Lung (tissue), 12 donors: Measurements from ENCODE around the gene FAM83E. TPM values are rescaled to one million over a fixed set of nuclear protein-coding genes. Genes with fewer than 3 reads are reported as not detected.

Experiments
- ATAC-seq: fragments of 200-7000 bp; cut with Tn5 transposase; one replicate; pipeline ENCODE4 v1.9.1; 2020; ENCODE audit warnings: moderate number of reproducible peaks; ENCODE audit not compliant: insufficient read depth, low FRiP score
- DNase-seq, 3 donors: peaks; one replicate each; pipeline ENCODE4 v3.0.0-alpha.2; 2013 to 2017
- H3K27ac ChIP-seq, 2 donors: one replicate each; pipeline ENCODE4 v1.5.1; 2013; ENCODE audit warnings: mild to moderate bottlenecking in 2 of 2, moderate library complexity in 2 of 2, control low read depth in 1 of 2, inconsistent platforms in 1 of 2, low read depth in 1 of 2, low read length in 1 of 2
- H3K27me3 ChIP-seq, 3 donors: one replicate each; pipeline ENCODE4 v1.5.1; 2013; ENCODE audit warnings: low read length in 2 of 3; ENCODE audit not compliant: control insufficient read depth in 3 of 3, insufficient read depth in 3 of 3
- H3K36me3 ChIP-seq, 4 donors: one replicate each; pipeline ENCODE4 v1.5.1; 2013; ENCODE audit warnings: low read length in 4 of 4, mild to moderate bottlenecking in 1 of 4, moderate library complexity in 1 of 4; ENCODE audit not compliant: control insufficient read depth in 4 of 4, insufficient read depth in 4 of 4
- H3K4me1 ChIP-seq, 5 donors: one replicate each; pipeline ENCODE4 v1.5.1; 2013; ENCODE audit warnings: low read length in 5 of 5, mild to moderate bottlenecking in 2 of 5, moderate library complexity in 1 of 5; ENCODE audit not compliant: control insufficient read depth in 5 of 5, insufficient read depth in 5 of 5
- H3K4me3 ChIP-seq: one replicate; pipeline ENCODE4 v1.5.1; 2013; ENCODE audit warnings: mild to moderate bottlenecking, control low read depth, moderate library complexity
- H3K9ac ChIP-seq, 2 donors: one replicate each; pipeline ENCODE4 v1.5.1; 2013; ENCODE audit warnings: low read length in 2 of 2, control low read depth in 1 of 2; ENCODE audit not compliant: insufficient read depth in 1 of 2
- H3K9me3 ChIP-seq, 4 donors: one replicate each; pipeline ENCODE4 v1.5.1; 2013; ENCODE audit warnings: low read length in 3 of 4, mild to moderate bottlenecking in 1 of 4, moderate library complexity in 1 of 4; ENCODE audit not compliant: control insufficient read depth in 4 of 4, insufficient read depth in 3 of 4
- CTCF ChIP-seq: IDR thresholded peaks from 2 replicates; pipeline ENCODE4 v1.5.1; 2012; ENCODE audit warnings: mild to moderate bottlenecking; ENCODE audit errors: control extremely low read depth, extremely low read depth
- WGBS, 2 donors: extraction: QIAGEN DNeasy Blood & Tissue Kit; methylation state at CpG; one replicate each; pipeline ENCODE4 v1.1.7; 2013; 5-methylcytosine and 5-hydroxymethylcytosine counted together
- polyA plus RNA-seq, 2 donors: library from polyadenylated mRNA; stranded (reverse); fragments of 200-250 nt; gene quantifications; one replicate each; pipeline ENCODE4 v1.2.1, GENCODE V29; 2013
- total RNA-seq, 2 donors: library from RNA; depleted of rRNA in 1 of 2; stranded (reverse); fragments of >200 nt in 1 of 2; gene quantifications; one replicate each; pipeline ENCODE4 v1.2.1, GENCODE V29; 2014 to 2021
- donor health status: control.
- donor health status: control.
- donor health status: Bipolar disorder and iron deficiency.
- donor health status: healthy.
- donor health status: DM: yes; HTN: yes; CAD: no.

FAM83E gene
- total and polyA plus RNA-seq, 4 donors = 22.2 to 43.8 (median 36.7) TPM

GRCh38 chr19:48595833-48596232 lies 19.0 kb downstream of the FAM83E start:
- 80 to 87% methylated on average over 6 of the region's 6 CpGs for WGBS, 2 donors
- no peak overlapping the region for H3K27ac ChIP-seq
- TF ChIP-seq CTCF = no peak
- no peaks in the 10 kb centered on the region for H3K27me3 ChIP-seq
- H3K4me3 ChIP-seq = no peak overlapping the region
- DNase-seq (no peak), ATAC-seq (no peak)
- H3K9ac ChIP-seq = no peak overlapping the region
- H3K9me3 ChIP-seq = no peaks in the 10 kb centered on the region
- H3K4me1 ChIP-seq = no peaks in the 10 kb centered on the region
- no peaks in the 10 kb centered on the region for H3K36me3 ChIP-seq

GRCh38 chr19:48595171-48595570 lies 19.7 kb downstream of the FAM83E start:
- DNase-seq = no peak
- WGBS, 2 donors = 87 to 89% methylated on average over 9 of the region's 9 CpGs
- H3K27me3 ChIP-seq = no peaks in the 10 kb centered on the region
- no peak for TF ChIP-seq CTCF
- no peak overlapping the region for H3K9ac ChIP-seq
- H3K9me3 ChIP-seq = no peaks in the 10 kb centered on the region
- no peaks in the 10 kb centered on the region for H3K4me1 ChIP-seq
- H3K4me3 ChIP-seq = no peak overlapping the region
- H3K27ac ChIP-seq = no peak overlapping the region
- H3K36me3 ChIP-seq = no peaks in the 10 kb centered on the region
- no peak for ATAC-seq

GRCh38 chr19:48591021-48591420 lies 23.9 kb downstream of the FAM83E start:
- 86% methylated on average over 5 of the region's 5 CpGs for WGBS, 2 donors
- no peak for TF ChIP-seq CTCF
- no peak for DNase-seq

More at GRCh38 chr19:48591021-48591420, 23.9 kb downstream of the FAM83E start:
- peaks cover 0 to 7% (median 2%) of the 10 kb centered on the region in 5 donors for H3K4me1 ChIP-seq
- no peaks in the 10 kb centered on the region for H3K36me3 ChIP-seq
- H3K27ac ChIP-seq = no peak overlapping the region
- H3K9ac ChIP-seq = no peak overlapping the region
- no peaks in the 10 kb centered on the region for H3K9me3 ChIP-seq
- H3K27me3 ChIP-seq = no peaks in the 10 kb centered on the region
- no peak for ATAC-seq
- no peak overlapping the region for H3K4me3 ChIP-seq
